Natural killer cell (primary cell): ENCODE data around the gene CYP27A1. TPM values are rescaled to one million over a fixed set of nuclear protein-coding genes. Genes with fewer than 3 reads are reported as not detected.

Experiments
- ATAC-seq, 3 donors: fragments of 150-1000 bp in 2 of 3; fragments of 200-7000 bp in 1 of 3; cut with Tn5 transposase; 1 replicate in 1 of 3; 2 replicates in 2 of 3; pipeline ENCODE4 v1.10.0; 2021; ENCODE audit warnings: mild to moderate bottlenecking in 2 of 3, moderate library complexity in 2 of 3
- DNase-seq, 2 donors: peaks; one replicate each; pipeline versions ENCODE4 v3.0.0 to v3.0.0-alpha.2; 2013 to 2021; ENCODE audit warnings: mixed read lengths in 1 of 2
- H3K27ac ChIP-seq: one replicate; pipeline ENCODE4 v1.5.1; 2013; ENCODE audit warnings: mild to moderate bottlenecking, low read length
- H3K27me3 ChIP-seq: one replicate; pipeline ENCODE4 v1.6.1; 2013; ENCODE audit warnings: low read length; ENCODE audit not compliant: control insufficient read depth, insufficient read depth
- H3K36me3 ChIP-seq: one replicate; pipeline ENCODE4 v1.6.1; 2013; ENCODE audit warnings: low read length; ENCODE audit not compliant: control insufficient read depth, insufficient read depth
- H3K4me1 ChIP-seq: one replicate; pipeline ENCODE4 v1.6.1; 2013; ENCODE audit warnings: low read length; ENCODE audit not compliant: control insufficient read depth, insufficient read depth
- H3K4me3 ChIP-seq: one replicate; pipeline ENCODE4 v1.5.1; 2013; ENCODE audit warnings: low read length
- H3K9me3 ChIP-seq: one replicate; pipeline ENCODE4 v1.6.1; 2013; ENCODE audit warnings: low read length; ENCODE audit not compliant: control insufficient read depth, insufficient read depth
- H3K27ac Mint-ChIP-seq, 2 donors: one replicate each; pipeline ENCODE4 v1.8.0; 2022; ENCODE audit warnings: mild to moderate bottlenecking in 2 of 2, mixed read lengths in 2 of 2, moderate library complexity in 1 of 2
- H3K27me3 Mint-ChIP-seq, 2 donors: one replicate each; pipeline ENCODE4 v1.8.0; 2022; ENCODE audit warnings: low read depth in 2 of 2, mixed read lengths in 2 of 2
- H3K36me3 Mint-ChIP-seq: one replicate; pipeline ENCODE4 v1.8.0; 2022; ENCODE audit warnings: mixed read lengths
- H3K4me1 Mint-ChIP-seq, 2 donors: one replicate each; pipeline ENCODE4 v1.8.0; 2022; ENCODE audit warnings: mixed read lengths in 2 of 2
- H3K4me3 Mint-ChIP-seq: one replicate; pipeline ENCODE4 v1.8.0; 2022; ENCODE audit warnings: mild to moderate bottlenecking, moderate library complexity, mixed read lengths
- H3K9me3 Mint-ChIP-seq, 2 donors: one replicate each; pipeline ENCODE4 v1.8.0; 2022; ENCODE audit warnings: mixed read lengths in 2 of 2
- CTCF ChIP-seq: fragments of 200-600 bp; IDR thresholded peaks from one replicate; pipeline ENCODE4 v1.8.0; 2022; ENCODE audit warnings: antibody characterized with exemption
- WGBS: methylation state at CpG from one replicate; pipeline ENCODE4 v1.1.7; 2013; ENCODE audit warnings: missing lambda C conversion rate; ENCODE audit not compliant: insufficient coverage; 5-methylcytosine and 5-hydroxymethylcytosine counted together
- intact Hi-C: fragments of 100-400 bp; cut with micrococcal nuclease; formaldehyde crosslinking; loops from one replicate; pipeline ENCODE4 v1.14.2; 2022
- total RNA-seq, 4 donors: library from RNA; stranded (reverse); fragments of 120-200 nt in 1 of 4; gene quantifications; one replicate each; pipeline versions ENCODE4 v1.2.3 to v1.2.4, GENCODE V29; 2013 to 2022

CYP27A1 gene
- total RNA-seq, 3 donors from 2014 or later (not counting 1 experiment from before 2014, with no cell fraction given), result 0.61 to 1.6 TPM; not detected in 1

GRCh38 chr2:218804817-218805216, 22.9 kb downstream of the CYP27A1 start:
- peaks cover 3% of the 10 kb centered on the region for H3K4me1 ChIP-seq
- no peak overlapping the region for H3K27ac ChIP-seq
- intact Hi-C loops, result no loop called here
- WGBS, result no CpG with 5 or more reads among the region's 1 CpG
- DNase-seq (no peak), ATAC-seq (no peak)
- Mint-ChIP-seq H3K27me3 (peaks cover 17 to 31% of the 10 kb centered on the region in 2 donors), H3K9me3 (peaks cover 2 to 5% of the 10 kb centered on the region in 2 donors), H3K36me3 (no peaks in the 10 kb centered on the region), H3K4me3 (no peak overlapping the region), H3K27ac (no peak overlapping the region), H3K4me1 (peaks cover 0 to 5% of the 10 kb centered on the region in 2 donors)
- no peak overlapping the region for H3K4me3 ChIP-seq
- TF ChIP-seq CTCF, result no peak
- peaks cover 4% of the 10 kb centered on the region for H3K9me3 ChIP-seq
- H3K36me3 ChIP-seq, result no peaks in the 10 kb centered on the region
- peaks cover 18% of the 10 kb centered on the region for H3K27me3 ChIP-seq

GRCh38 chr2:218805627-218806026, 23.7 kb downstream of the CYP27A1 start:
- Histone ChIP-seq H3K9me3 (peaks cover 4% of the 10 kb centered on the region), H3K27ac (no peak overlapping the region), H3K36me3 (no peaks in the 10 kb centered on the region), H3K4me1 (peaks cover 3% of the 10 kb centered on the region), H3K27me3 (peaks cover 14% of the 10 kb centered on the region), H3K4me3 (no peak overlapping the region)
- ATAC-seq (no peak), DNase-seq (no peak)
- Mint-ChIP-seq H3K9me3 (peaks cover 2 to 5% of the 10 kb centered on the region in 2 donors), H3K4me1 (peaks cover 0 to 5% of the 10 kb centered on the region in 2 donors), H3K4me3 (no peak overlapping the region), H3K27ac (no peak overlapping the region), H3K27me3 (peaks cover 15 to 28% of the 10 kb centered on the region in 2 donors), H3K36me3 (no peaks in the 10 kb centered on the region)
- 79% methylated on average over 3 of the region's 3 CpGs for WGBS
- intact Hi-C loops, result no loop called here
- TF ChIP-seq CTCF, result no peak

- Mint-ChIP-seq H3K9me3 (peaks cover 2 to 5% of the 10 kb centered on the region in 2 donors), H3K4me1 (peaks cover 0 to 5% of the 10 kb centered on the region in 2 donors), H3K27ac (no peak overlapping the region), H3K36me3 (no peaks in the 10 kb centered on the region), H3K27me3 (peaks cover 15 to 33% of the 10 kb centered on the region in 2 donors), H3K4me3 (no peak overlapping the region)
- DNase-seq (no peak), ATAC-seq (no peak)
- H3K36me3 ChIP-seq, result no peaks in the 10 kb centered on the region
- no peak overlapping the region for H3K4me3 ChIP-seq
- TF ChIP-seq CTCF, result no peak
- H3K4me1 ChIP-seq, result peaks cover 3% of the 10 kb centered on the region
- intact Hi-C loops, result no loop called here
- peaks cover 14% of the 10 kb centered on the region for H3K27me3 ChIP-seq
- peaks cover 4% of the 10 kb centered on the region for H3K9me3 ChIP-seq
- WGBS, result 18% methylated on average over 9 of the region's 10 CpGs
- H3K27ac ChIP-seq, result no peak overlapping the region
Observed at GRCh38 chr2:218806346-218806978, 24.5 kb downstream of the CYP27A1 start.

GRCh38 chr2:218807626-218808025, 25.7 kb downstream of the CYP27A1 start:
- H3K36me3 Mint-ChIP-seq, result no peaks in the 10 kb centered on the region
- no peak overlapping the region for H3K27ac Mint-ChIP-seq
- H3K4me3 Mint-ChIP-seq, result no peak overlapping the region
- Histone ChIP-seq H3K4me1 (peaks cover 3% of the 10 kb centered on the region), H3K4me3 (no peak overlapping the region), H3K36me3 (no peaks in the 10 kb centered on the region), H3K27me3 (peaks cover 14% of the 10 kb centered on the region), H3K27ac (no peak overlapping the region), H3K9me3 (peaks cover 4% of the 10 kb centered on the region)
- intact Hi-C loops, result no loop called here
- WGBS, result 89% methylated on average over 4 of the region's 4 CpGs
- ATAC-seq (no peak), DNase-seq (no peak)
- no peak for TF ChIP-seq CTCF
- H3K4me1 Mint-ChIP-seq, result no peaks in the 10 kb centered on the region
- peaks cover 15 to 44% of the 10 kb centered on the region in 2 donors for H3K27me3 Mint-ChIP-seq
- H3K9me3 Mint-ChIP-seq, result peaks cover 2 to 5% of the 10 kb centered on the region in 2 donors
